AG04450 (cell line): ENCODE data around the gene KDELR3. TPM values are rescaled to one million over a fixed set of nuclear protein-coding genes. Genes with fewer than 3 reads are reported as not detected.

Source experiments
- CTCF ChIA-PET: fragments of 300-600, 350-600 bp; formaldehyde crosslinking; extraction: SDS; loops from one replicate; lab custom pipeline; 2022; ENCODE audit warnings: antibody characterized with exemption, inconsistent platforms; lab: Charles Lee
- POLR2A ChIA-PET: fragments of 350-600 bp; formaldehyde crosslinking; extraction: SDS; loops from one replicate; lab custom pipeline; 2021; ENCODE audit warnings: antibody characterized with exemption, inconsistent platforms; lab: Yijun Ruan, JAX
- DNase-seq: peaks from one replicate; pipeline ENCODE4 v3.0.0-alpha.2; 2011; ENCODE audit warnings: low read depth, low spot score
- H3K27ac ChIP-seq: one replicate; pipeline ENCODE4 v1.5.1; 2012; ENCODE audit warnings: low read depth, low read length, control low read depth
- H3K27me3 ChIP-seq: one replicate; pipeline ENCODE4 v1.6.0; 2012; ENCODE audit warnings: low read length; ENCODE audit not compliant: control insufficient read depth, insufficient read depth
- H3K4me3 ChIP-seq: 2 replicates; pipeline ENCODE4 v1.5.1; 2011; ENCODE audit warnings: mild to moderate bottlenecking, low read depth, low read length, control low read depth
- H3K9me3 ChIP-seq: 2 replicates; pipeline ENCODE4 v1.5.1; 2012; ENCODE audit warnings: low read length; ENCODE audit not compliant: control insufficient read depth, insufficient read depth
- polyA plus RNA-seq: library from polyadenylated mRNA; depleted of rRNA; stranded (reverse); fragments of >200 nt; gene quantifications from 2 replicates; pipeline ENCODE4 v1.2.3, GENCODE V29; 2011
- TF ChIP-seq, protein P1 (sequence below): IDR thresholded peaks from 2 replicates; pipeline ENCODE4 v1.5.1; 2011; ENCODE audit warnings: low read depth, low read length, control low read depth, inconsistent platforms

Gene KDELR3
- polyA plus RNA-seq, 1 experiment = 278 TPM

DNA sequence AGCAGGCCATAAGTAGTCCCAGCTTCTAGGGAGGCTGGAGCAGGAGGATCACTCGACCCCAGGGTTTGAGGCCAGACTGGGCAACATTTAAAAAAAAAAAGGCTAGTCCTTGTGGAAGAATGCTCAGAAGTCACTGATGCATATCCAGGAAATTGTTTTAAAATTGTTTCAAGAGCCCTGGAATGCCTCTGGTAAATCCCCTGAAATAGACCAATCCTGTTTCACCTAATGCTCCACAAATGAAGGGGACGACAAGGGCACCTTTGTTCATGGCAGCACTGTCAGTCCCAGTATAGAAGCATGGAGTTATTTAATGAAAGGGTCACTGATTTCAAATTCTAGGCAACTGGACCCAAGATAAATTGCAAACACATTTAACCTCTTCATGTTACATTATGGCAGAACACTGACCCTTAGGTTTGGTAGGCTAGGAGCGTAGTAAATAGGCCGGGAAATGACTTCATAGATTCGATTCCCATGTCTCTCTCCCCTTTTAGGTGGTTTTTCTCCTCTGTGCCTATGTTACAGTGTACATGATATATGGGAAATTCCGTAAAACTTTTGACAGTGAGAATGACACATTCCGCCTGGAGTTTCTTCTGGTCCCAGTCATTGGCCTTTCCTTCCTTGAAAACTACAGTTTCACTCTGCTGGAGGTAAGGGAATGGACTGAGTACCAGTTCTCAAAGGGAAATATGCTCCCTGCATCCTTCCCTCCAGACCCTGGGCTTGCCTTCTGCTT lies 11.4 kb downstream of the KDELR3 start:
- Histone ChIP-seq H3K27ac (peak overlapping the region; percentile 31), H3K4me3 (no peak overlapping the region), H3K27me3 (no peaks in the 10 kb centered on the region), H3K9me3 (no peaks in the 10 kb centered on the region)
- DNase-seq = no peak
- CTCF ChIA-PET = no interaction called here
- POLR2A ChIA-PET = interaction anchor here (0.6 to 3.1 kb wide), 2 partner anchors 12 to 34 kb away, joined by 3 to 27 read pairs; no protein-coding TSS in a partner anchor
- TF ChIP-seq, protein P1, sequence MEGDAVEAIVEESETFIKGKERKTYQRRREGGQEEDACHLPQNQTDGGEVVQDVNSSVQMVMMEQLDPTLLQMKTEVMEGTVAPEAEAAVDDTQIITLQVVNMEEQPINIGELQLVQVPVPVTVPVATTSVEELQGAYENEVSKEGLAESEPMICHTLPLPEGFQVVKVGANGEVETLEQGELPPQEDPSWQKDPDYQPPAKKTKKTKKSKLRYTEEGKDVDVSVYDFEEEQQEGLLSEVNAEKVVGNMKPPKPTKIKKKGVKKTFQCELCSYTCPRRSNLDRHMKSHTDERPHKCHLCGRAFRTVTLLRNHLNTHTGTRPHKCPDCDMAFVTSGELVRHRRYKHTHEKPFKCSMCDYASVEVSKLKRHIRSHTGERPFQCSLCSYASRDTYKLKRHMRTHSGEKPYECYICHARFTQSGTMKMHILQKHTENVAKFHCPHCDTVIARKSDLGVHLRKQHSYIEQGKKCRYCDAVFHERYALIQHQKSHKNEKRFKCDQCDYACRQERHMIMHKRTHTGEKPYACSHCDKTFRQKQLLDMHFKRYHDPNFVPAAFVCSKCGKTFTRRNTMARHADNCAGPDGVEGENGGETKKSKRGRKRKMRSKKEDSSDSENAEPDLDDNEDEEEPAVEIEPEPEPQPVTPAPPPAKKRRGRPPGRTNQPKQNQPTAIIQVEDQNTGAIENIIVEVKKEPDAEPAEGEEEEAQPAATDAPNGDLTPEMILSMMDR = no peak

DNA sequence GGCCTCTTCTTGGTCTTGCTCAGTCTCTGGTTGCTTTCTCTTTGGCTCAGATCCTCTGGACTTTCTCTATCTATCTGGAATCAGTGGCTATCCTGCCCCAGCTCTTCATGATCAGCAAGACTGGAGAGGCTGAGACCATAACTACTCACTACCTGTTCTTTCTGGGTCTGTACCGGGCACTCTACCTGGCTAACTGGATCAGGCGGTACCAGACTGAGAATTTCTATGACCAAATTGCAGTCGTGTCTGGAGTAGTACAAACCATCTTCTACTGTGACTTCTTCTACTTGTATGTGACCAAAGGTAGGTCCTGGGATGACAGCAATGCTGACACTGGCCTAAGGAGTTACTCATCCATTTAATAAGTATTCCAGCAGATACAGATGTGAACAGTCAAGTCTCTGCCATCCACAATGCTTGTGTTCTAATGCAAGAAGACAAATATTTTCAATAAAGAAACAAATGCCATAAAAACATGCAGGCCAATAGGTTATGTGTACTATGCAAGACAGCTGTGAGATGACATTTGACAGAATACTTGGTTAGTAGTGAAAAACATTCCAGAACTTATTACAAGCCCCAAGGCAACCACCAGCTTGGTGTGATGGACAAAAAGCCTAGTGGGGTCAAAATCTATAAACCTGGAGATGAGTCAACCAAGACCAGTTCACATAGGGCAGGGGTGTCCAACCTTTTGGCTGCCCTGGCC lies 13.4 kb downstream of the KDELR3 start:
- no peak for DNase-seq
- peak overlapping the region; percentile 24 for H3K27ac ChIP-seq
- CTCF ChIA-PET = interaction anchor here (0.5 kb wide), 1 partner anchor 407 kb away, joined by 6 read pairs; no protein-coding TSS in a partner anchor
- no peaks in the 10 kb centered on the region for H3K27me3 ChIP-seq
- TF ChIP-seq, protein P1 = no peak
- POLR2A ChIA-PET = interaction anchor here (0.7 to 3.1 kb wide), 5 partner anchors 10 to 429 kb away, joined by 3 to 27 read pairs (median 4); partner anchors contain the start of gene KDELR3
- H3K9me3 ChIP-seq = no peaks in the 10 kb centered on the region
- no peak overlapping the region for H3K4me3 ChIP-seq

DNA sequence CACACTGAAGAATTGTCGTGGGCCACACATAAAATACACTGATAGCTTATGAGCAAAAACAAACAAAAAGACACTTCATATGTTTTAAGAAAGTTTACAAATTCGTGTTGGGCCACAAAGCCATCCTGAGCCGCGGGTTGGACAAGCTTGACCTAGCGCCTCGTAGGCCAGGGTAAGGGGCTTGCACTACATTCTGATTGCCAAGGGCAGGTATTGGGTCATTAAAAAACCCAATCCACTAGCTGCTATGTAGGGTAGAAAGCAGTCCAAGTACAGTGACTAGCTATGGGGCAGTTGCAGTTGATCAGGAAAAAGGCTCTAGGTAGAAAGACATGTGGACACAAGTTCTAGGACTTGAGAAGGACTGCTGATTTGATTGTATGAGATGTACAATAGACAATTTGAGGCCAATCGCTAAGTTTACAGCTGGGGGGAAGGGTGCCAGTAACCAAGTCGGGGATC lies 14.0 kb downstream of the KDELR3 start:
- no peak overlapping the region for H3K27ac ChIP-seq
- no peak overlapping the region for H3K4me3 ChIP-seq
- no peaks in the 10 kb centered on the region for H3K27me3 ChIP-seq
- no peaks in the 10 kb centered on the region for H3K9me3 ChIP-seq
- no peak for DNase-seq
- ChIA-PET POLR2A (interaction anchor here (0.7 to 3.1 kb wide), 4 partner anchors 9 to 20 kb away, joined by 3 to 27 read pairs (median 13); partner anchors contain the start of gene KDELR3), CTCF (interaction anchor here (0.6 kb wide), 1 partner anchor 14 kb away, joined by 6 read pairs; no protein-coding TSS in a partner anchor)
- TF ChIP-seq, protein P1 = no peak

DNA sequence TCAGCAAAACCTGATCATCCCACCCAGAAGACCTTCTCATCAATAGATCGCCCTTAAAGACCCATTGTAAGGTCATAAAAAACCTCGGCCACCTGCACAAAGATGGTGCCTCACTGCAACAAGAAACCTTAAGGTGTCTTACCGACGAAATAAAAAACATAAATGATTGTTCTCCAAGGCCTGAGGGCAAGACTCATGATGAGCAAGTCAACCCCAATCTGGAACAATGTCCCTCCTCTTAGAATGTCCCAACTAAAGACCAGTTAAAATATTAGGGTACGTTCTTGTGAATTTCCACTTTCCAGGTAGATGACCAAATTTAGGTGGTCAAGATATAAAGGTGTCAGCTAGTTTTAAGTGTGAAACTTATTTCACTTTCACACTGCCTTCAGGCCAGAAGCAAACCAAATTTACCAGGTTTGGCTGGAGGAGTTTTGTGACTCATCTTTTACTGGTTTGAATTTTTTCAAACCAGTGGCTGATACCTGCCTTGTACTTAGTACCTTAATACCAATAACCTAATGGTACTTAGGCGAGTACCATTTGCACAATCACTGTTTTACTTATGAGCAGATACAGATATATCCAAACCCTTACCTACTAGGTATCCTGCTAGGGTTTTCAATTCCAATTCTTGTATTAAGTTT lies 14.9 kb downstream of the KDELR3 start:
- no peak overlapping the region for H3K4me3 ChIP-seq
- POLR2A ChIA-PET = interaction anchor here (3.1 kb wide), 1 partner anchor 8 kb away, joined by 27 read pairs; no protein-coding TSS in a partner anchor
- H3K9me3 ChIP-seq = no peaks in the 10 kb centered on the region
- no peak for DNase-seq
- H3K27me3 ChIP-seq = no peaks in the 10 kb centered on the region
- no peak overlapping the region for H3K27ac ChIP-seq
- CTCF ChIA-PET = interaction anchor here (0.6 to 1.0 kb wide), 2 partner anchors 13 to 89 kb away, joined by 3 to 6 read pairs; no protein-coding TSS in a partner anchor
- TF ChIP-seq, protein P1 = no peak
